HEK293 (cell line): Measurements from ENCODE around the gene TIMM13.

Experiments used
- BCL11A ChIP-seq: fragments of 450-650 bp; formaldehyde crosslinking; IDR thresholded peaks from 2 replicates; pipeline ENCODE4 v1.5.1; 2016; ENCODE audit warnings: low read depth, missing biosample characterization, missing genetic modification characterization
- GLIS1 ChIP-seq: fragments of 450-650 bp; formaldehyde crosslinking; IDR thresholded peaks from 2 replicates; pipeline ENCODE4 v1.5.1; 2016; ENCODE audit warnings: missing biosample characterization, missing genetic modification characterization
- SP3 ChIP-seq: fragments of 450-650 bp; formaldehyde crosslinking; IDR thresholded peaks from 2 replicates; pipeline ENCODE4 v1.5.1; 2016; ENCODE audit warnings: missing biosample characterization, missing genetic modification characterization
- YY1 ChIP-seq: fragments of 450-650 bp; formaldehyde crosslinking; IDR thresholded peaks from 2 replicates; pipeline ENCODE4 v1.5.1; 2018; ENCODE audit warnings: missing biosample characterization, missing genetic modification characterization
- YY2 ChIP-seq: fragments of 450-650 bp; formaldehyde crosslinking; IDR thresholded peaks from 2 replicates; pipeline ENCODE4 v1.5.1; 2016; ENCODE audit warnings: missing biosample characterization, missing genetic modification characterization
- ZBTB17 ChIP-seq: fragments of 450-650 bp; formaldehyde crosslinking; IDR thresholded peaks from 2 replicates; pipeline ENCODE4 v1.5.1; 2016; ENCODE audit warnings: missing biosample characterization, missing genetic modification characterization
- ZBTB20 ChIP-seq: fragments of 450-650 bp; formaldehyde crosslinking; IDR thresholded peaks from 2 replicates; pipeline ENCODE4 v1.5.1; 2016; ENCODE audit warnings: missing biosample characterization, missing genetic modification characterization
- ZNF121 ChIP-seq: fragments of 450-650 bp; formaldehyde crosslinking; IDR thresholded peaks from 2 replicates; pipeline ENCODE4 v1.5.1; 2016; ENCODE audit warnings: missing biosample characterization, missing genetic modification characterization
- ZNF175 ChIP-seq: fragments of 450-650 bp; formaldehyde crosslinking; IDR thresholded peaks from 2 replicates; pipeline ENCODE4 v1.5.1; 2016; ENCODE audit warnings: missing biosample characterization, missing genetic modification characterization
- ZNF19 ChIP-seq: fragments of 450-650 bp; formaldehyde crosslinking; IDR thresholded peaks from 2 replicates; pipeline ENCODE4; 2016; ENCODE audit warnings: missing biosample characterization, missing genetic modification characterization, low read depth
- ZNF211 ChIP-seq: fragments of 450-650 bp; formaldehyde crosslinking; IDR thresholded peaks from 2 replicates; pipeline ENCODE4 v1.5.1; 2016; ENCODE audit warnings: low read depth, missing biosample characterization, missing genetic modification characterization
- ZNF239 ChIP-seq: fragments of 450-650 bp; formaldehyde crosslinking; IDR thresholded peaks from 2 replicates; pipeline ENCODE4 v1.5.1; 2016; ENCODE audit warnings: missing biosample characterization, missing genetic modification characterization
- ZNF341 ChIP-seq: fragments of 450-650 bp; formaldehyde crosslinking; IDR thresholded peaks from 2 replicates; pipeline ENCODE4; 2016; ENCODE audit warnings: low read depth, missing biosample characterization, missing genetic modification characterization
- ZNF510 ChIP-seq: fragments of 450-650 bp; formaldehyde crosslinking; IDR thresholded peaks from 2 replicates; pipeline ENCODE4 v1.5.1; 2018; ENCODE audit warnings: mild to moderate bottlenecking, missing genetic modification characterization, missing biosample characterization; ENCODE audit not compliant: insufficient replicate concordance
- ZNF513 ChIP-seq: fragments of 450-650 bp; IDR thresholded peaks from 2 replicates; pipeline ENCODE4 v1.5.1; 2018; ENCODE audit warnings: missing biosample characterization, missing genetic modification characterization
- ZNF521 ChIP-seq: fragments of 450-650 bp; formaldehyde crosslinking; IDR thresholded peaks from 2 replicates; pipeline ENCODE4 v1.5.1; 2017; ENCODE audit warnings: missing biosample characterization, mild to moderate bottlenecking, missing genetic modification characterization
- ZNF555 ChIP-seq: fragments of 450-650 bp; formaldehyde crosslinking; conservative IDR thresholded peaks from 2 replicates; pipeline ENCODE4 v1.5.1; 2017; ENCODE audit warnings: missing biosample characterization, mild to moderate bottlenecking, missing genetic modification characterization, inconsistent platforms
- ZNF629 ChIP-seq: fragments of 450-650 bp; formaldehyde crosslinking; IDR thresholded peaks from 2 replicates; pipeline ENCODE4 v1.5.1; 2017; ENCODE audit warnings: missing biosample characterization, missing genetic modification characterization
- ZNF658 ChIP-seq: fragments of 450-650 bp; formaldehyde crosslinking; IDR thresholded peaks from 2 replicates; pipeline ENCODE4; 2016; ENCODE audit warnings: missing biosample characterization, missing genetic modification characterization
- ZNF747 ChIP-seq: fragments of 450-650 bp; formaldehyde crosslinking; IDR thresholded peaks from 2 replicates; pipeline ENCODE4 v1.5.1; 2016; ENCODE audit warnings: missing biosample characterization, missing genetic modification characterization
- ZSCAN23 ChIP-seq: fragments of 450-650 bp; formaldehyde crosslinking; IDR thresholded peaks from 2 replicates; pipeline ENCODE4 v1.5.1; 2016; ENCODE audit warnings: missing biosample characterization, missing genetic modification characterization
- TF ChIP-seq, protein P1 (sequence below): fragments of 450-650 bp; formaldehyde crosslinking; IDR thresholded peaks from 2 replicates; pipeline ENCODE4 v1.5.1; 2016; ENCODE audit warnings: missing biosample characterization, missing genetic modification characterization
- TF ChIP-seq, protein P2 (sequence below): fragments of 450-650 bp; formaldehyde crosslinking; IDR thresholded peaks from 2 replicates; pipeline ENCODE4 v1.5.1; 2016; ENCODE audit warnings: missing biosample characterization, missing genetic modification characterization, borderline replicate concordance
- TF ChIP-seq, protein P3 (sequence below): fragments of 450-650 bp; formaldehyde crosslinking; IDR thresholded peaks from 2 replicates; pipeline ENCODE4 v1.5.1; 2016; ENCODE audit warnings: missing biosample characterization, missing genetic modification characterization
- TF ChIP-seq, protein P4 (sequence below): fragments of 450-650 bp; formaldehyde crosslinking; IDR thresholded peaks from 2 replicates; pipeline ENCODE4 v1.5.1; 2017; ENCODE audit warnings: missing biosample characterization, missing genetic modification characterization
- TF ChIP-seq, protein P5 (sequence below): fragments of 450-650 bp; formaldehyde crosslinking; conservative IDR thresholded peaks from 2 replicates; pipeline ENCODE4 v1.5.1; 2016; ENCODE audit warnings: low read depth, missing biosample characterization, missing genetic modification characterization

Gene TIMM13

GRCh38 chr19:2385053-2385721 is 42.2 kb downstream of the TIMM13 start (continued):
- TF ChIP-seq, protein P1, sequence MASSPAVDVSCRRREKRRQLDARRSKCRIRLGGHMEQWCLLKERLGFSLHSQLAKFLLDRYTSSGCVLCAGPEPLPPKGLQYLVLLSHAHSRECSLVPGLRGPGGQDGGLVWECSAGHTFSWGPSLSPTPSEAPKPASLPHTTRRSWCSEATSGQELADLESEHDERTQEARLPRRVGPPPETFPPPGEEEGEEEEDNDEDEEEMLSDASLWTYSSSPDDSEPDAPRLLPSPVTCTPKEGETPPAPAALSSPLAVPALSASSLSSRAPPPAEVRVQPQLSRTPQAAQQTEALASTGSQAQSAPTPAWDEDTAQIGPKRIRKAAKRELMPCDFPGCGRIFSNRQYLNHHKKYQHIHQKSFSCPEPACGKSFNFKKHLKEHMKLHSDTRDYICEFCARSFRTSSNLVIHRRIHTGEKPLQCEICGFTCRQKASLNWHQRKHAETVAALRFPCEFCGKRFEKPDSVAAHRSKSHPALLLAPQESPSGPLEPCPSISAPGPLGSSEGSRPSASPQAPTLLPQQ (tag by site-specific recombination) = peak; percentile 57
- TF ChIP-seq, protein P2, sequence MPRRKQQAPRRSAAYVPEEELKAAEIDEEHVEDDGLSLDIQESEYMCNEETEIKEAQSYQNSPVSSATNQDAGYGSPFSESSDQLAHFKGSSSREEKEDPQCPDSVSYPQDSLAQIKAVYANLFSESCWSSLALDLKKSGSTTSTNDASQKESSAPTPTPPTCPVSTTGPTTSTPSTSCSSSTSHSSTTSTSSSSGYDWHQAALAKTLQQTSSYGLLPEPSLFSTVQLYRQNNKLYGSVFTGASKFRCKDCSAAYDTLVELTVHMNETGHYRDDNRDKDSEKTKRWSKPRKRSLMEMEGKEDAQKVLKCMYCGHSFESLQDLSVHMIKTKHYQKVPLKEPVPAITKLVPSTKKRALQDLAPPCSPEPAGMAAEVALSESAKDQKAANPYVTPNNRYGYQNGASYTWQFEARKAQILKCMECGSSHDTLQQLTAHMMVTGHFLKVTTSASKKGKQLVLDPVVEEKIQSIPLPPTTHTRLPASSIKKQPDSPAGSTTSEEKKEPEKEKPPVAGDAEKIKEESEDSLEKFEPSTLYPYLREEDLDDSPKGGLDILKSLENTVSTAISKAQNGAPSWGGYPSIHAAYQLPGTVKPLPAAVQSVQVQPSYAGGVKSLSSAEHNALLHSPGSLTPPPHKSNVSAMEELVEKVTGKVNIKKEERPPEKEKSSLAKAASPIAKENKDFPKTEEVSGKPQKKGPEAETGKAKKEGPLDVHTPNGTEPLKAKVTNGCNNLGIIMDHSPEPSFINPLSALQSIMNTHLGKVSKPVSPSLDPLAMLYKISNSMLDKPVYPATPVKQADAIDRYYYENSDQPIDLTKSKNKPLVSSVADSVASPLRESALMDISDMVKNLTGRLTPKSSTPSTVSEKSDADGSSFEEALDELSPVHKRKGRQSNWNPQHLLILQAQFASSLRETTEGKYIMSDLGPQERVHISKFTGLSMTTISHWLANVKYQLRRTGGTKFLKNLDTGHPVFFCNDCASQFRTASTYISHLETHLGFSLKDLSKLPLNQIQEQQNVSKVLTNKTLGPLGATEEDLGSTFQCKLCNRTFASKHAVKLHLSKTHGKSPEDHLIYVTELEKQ (tag by site-specific recombination) = 0 out of 2 replicates have a peak, but pooled peaks have one; percentile 20
- TF ChIP-seq ZNF121 (peak; percentile 99), GLIS1 (tag by site-specific recombination) (peak; percentile 28; the same call in 1 of the 2 replicates), ZNF341 (no peak), ZSCAN23 (no peak), ZNF747 (tag by site-specific recombination) (no peak), ZNF629 (tag by site-specific recombination) (peak; percentile 72), ZBTB17 (peak; percentile 80), ZBTB20 (peak; percentile 75), SP3 (peak; percentile 68; the same call in 1 of the 2 replicates), ZNF555 (tag by site-specific recombination) (no peak), ZNF521 (tag by site-specific recombination) (no peak), YY1 (tag by site-specific recombination) (peak; percentile 78), ZNF510 (no peak), ZNF513 (tag by site-specific recombination) (no peak), ZNF658 (no peak), ZNF19 (tag by site-specific recombination) (no peak), ZNF239 (tag by site-specific recombination) (0 out of 2 replicates have a peak, but pooled peaks have one; percentile 37), YY2 (tag by site-specific recombination) (peak; percentile 65), BCL11A (peak; percentile 66; the same call in 1 of the 2 replicates), ZNF211 (tag by site-specific recombination) (no peak), ZNF175 (tag by site-specific recombination) (no peak)
- TF ChIP-seq, protein P3, sequence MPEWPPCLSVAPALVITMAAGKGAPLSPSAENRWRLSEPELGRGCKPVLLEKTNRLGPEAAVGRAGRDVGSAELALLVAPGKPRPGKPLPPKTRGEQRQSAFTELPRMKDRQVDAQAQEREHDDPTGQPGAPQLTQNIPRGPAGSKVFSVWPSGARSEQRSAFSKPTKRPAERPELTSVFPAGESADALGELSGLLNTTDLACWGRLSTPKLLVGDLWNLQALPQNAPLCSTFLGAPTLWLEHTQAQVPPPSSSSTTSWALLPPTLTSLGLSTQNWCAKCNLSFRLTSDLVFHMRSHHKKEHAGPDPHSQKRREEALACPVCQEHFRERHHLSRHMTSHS (tag by site-specific recombination) = no peak
- TF ChIP-seq, protein P4, sequence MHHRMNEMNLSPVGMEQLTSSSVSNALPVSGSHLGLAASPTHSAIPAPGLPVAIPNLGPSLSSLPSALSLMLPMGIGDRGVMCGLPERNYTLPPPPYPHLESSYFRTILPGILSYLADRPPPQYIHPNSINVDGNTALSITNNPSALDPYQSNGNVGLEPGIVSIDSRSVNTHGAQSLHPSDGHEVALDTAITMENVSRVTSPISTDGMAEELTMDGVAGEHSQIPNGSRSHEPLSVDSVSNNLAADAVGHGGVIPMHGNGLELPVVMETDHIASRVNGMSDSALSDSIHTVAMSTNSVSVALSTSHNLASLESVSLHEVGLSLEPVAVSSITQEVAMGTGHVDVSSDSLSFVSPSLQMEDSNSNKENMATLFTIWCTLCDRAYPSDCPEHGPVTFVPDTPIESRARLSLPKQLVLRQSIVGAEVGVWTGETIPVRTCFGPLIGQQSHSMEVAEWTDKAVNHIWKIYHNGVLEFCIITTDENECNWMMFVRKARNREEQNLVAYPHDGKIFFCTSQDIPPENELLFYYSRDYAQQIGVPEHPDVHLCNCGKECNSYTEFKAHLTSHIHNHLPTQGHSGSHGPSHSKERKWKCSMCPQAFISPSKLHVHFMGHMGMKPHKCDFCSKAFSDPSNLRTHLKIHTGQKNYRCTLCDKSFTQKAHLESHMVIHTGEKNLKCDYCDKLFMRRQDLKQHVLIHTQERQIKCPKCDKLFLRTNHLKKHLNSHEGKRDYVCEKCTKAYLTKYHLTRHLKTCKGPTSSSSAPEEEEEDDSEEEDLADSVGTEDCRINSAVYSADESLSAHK = peak; percentile 62
- TF ChIP-seq, protein P5, sequence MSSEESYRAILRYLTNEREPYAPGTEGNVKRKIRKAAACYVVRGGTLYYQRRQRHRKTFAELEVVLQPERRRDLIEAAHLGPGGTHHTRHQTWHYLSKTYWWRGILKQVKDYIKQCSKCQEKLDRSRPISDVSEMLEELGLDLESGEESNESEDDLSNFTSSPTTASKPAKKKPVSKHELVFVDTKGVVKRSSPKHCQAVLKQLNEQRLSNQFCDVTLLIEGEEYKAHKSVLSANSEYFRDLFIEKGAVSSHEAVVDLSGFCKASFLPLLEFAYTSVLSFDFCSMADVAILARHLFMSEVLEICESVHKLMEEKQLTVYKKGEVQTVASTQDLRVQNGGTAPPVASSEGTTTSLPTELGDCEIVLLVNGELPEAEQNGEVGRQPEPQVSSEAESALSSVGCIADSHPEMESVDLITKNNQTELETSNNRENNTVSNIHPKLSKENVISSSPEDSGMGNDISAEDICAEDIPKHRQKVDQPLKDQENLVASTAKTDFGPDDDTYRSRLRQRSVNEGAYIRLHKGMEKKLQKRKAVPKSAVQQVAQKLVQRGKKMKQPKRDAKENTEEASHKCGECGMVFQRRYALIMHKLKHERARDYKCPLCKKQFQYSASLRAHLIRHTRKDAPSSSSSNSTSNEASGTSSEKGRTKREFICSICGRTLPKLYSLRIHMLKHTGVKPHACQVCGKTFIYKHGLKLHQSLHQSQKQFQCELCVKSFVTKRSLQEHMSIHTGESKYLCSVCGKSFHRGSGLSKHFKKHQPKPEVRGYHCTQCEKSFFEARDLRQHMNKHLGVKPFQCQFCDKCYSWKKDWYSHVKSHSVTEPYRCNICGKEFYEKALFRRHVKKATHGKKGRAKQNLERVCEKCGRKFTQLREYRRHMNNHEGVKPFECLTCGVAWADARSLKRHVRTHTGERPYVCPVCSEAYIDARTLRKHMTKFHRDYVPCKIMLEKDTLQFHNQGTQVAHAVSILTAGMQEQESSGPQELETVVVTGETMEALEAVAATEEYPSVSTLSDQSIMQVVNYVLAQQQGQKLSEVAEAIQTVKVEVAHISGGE (tag by site-specific recombination) = no peak
